B cell (primary cell): ENCODE measurements around the gene ITGB2. TPM values are rescaled to one million over a fixed set of nuclear protein-coding genes. Genes with fewer than 3 reads are reported as not detected.

Source experiments
- ATAC-seq: fragments of 200-7000 bp; cut with Tn5 transposase; one replicate; pipeline ENCODE4 v1.10.0; 2021; ENCODE audit warnings: low read depth, mild to moderate bottlenecking, moderate number of reproducible peaks, moderate library complexity
- CTCF ChIA-PET: fragments of 350-600 bp; sonication (Branson Sonifier 250); formaldehyde crosslinking; loops from one replicate; lab custom pipeline; 2021; ENCODE audit warnings: antibody characterized with exemption, inconsistent platforms; lab: Charles Lee
- POLR2A ChIA-PET: fragments of 350-600 bp; sonication (Branson Sonifier 250); formaldehyde crosslinking; loops from one replicate; lab custom pipeline; 2021; ENCODE audit warnings: antibody characterized with exemption; lab: Charles Lee
- DNase-seq: peaks from one replicate; pipeline ENCODE4 v3.0.0; 2013
- H2AFZ ChIP-seq: 2 replicates; pipeline ENCODE4 v1.6.1; 2012; ENCODE audit warnings: mild to moderate bottlenecking, low read depth, low read length; ENCODE audit not compliant: insufficient read depth, poor library complexity, severe bottlenecking
- H3K27ac ChIP-seq, 2 donors: 1 replicate in 1 of 2; 2 replicates in 1 of 2; pipeline ENCODE4 v1.5.1; 2012 to 2013; ENCODE audit warnings: low read length in 2 of 2, mild to moderate bottlenecking in 2 of 2, moderate library complexity in 1 of 2
- H3K27me3 ChIP-seq, 4 experiments: fragments of 200-600 bp in 1 of 4; sonication (generic) in 1 of 4; replicated peaks in 1 of 4; 1 replicate in 2 of 4; 2 replicates in 2 of 4; pipeline versions ENCODE4 v1.6.1 to v1.7.0; 2013 to 2016; ENCODE audit warnings: low read length in 3 of 4, mild to moderate bottlenecking in 2 of 4, mixed read lengths in 1 of 4, moderate library complexity in 1 of 4; ENCODE audit not compliant: insufficient read depth in 4 of 4, control insufficient read depth in 3 of 4; ENCODE audit errors: control extremely low read depth in 1 of 4
- H3K36me3 ChIP-seq, 2 experiments: replicated peaks in 1 of 2; 1 replicate in 1 of 2; 2 replicates in 1 of 2; pipeline versions ENCODE4 v1.6.1 to v1.7.1; 2013; ENCODE audit warnings: low read length in 1 of 2; ENCODE audit not compliant: insufficient read depth in 2 of 2, control insufficient read depth in 1 of 2; ENCODE audit errors: control extremely low read depth in 1 of 2, extremely low read depth in 1 of 2
- H3K4me1 ChIP-seq, 2 donors: fragments of 200-600 bp in 1 of 2; sonication (generic) in 1 of 2; 1 replicate in 1 of 2; 2 replicates in 1 of 2; pipeline versions ENCODE4 v1.5.1 to v1.6.1; 2013 to 2017; ENCODE audit warnings: low read length in 2 of 2; ENCODE audit not compliant: control insufficient read depth in 2 of 2, insufficient read depth in 2 of 2
- H3K4me2 ChIP-seq: replicated peaks from 2 replicates; pipeline ENCODE3; 2012; ENCODE audit warnings: mild to moderate bottlenecking, low read depth, low read length; ENCODE audit not compliant: poor library complexity, severe bottlenecking
- H3K4me3 ChIP-seq, 5 experiments: fragments of 200-600 bp in 1 of 5; sonication (generic) in 1 of 5; 1 replicate in 3 of 5; 2 replicates in 2 of 5; pipeline versions ENCODE4 v1.5.1 to v1.7.0; 2011 to 2016; ENCODE audit warnings: low read length in 4 of 5, mild to moderate bottlenecking in 4 of 5, low read depth in 2 of 5, control low read depth in 1 of 5, moderate library complexity in 1 of 5; ENCODE audit not compliant: insufficient read depth in 1 of 5; ENCODE audit errors: control extremely low read depth in 1 of 5, extremely low read depth in 1 of 5
- H3K79me2 ChIP-seq: fragments of 200-600 bp; sonication (generic); one replicate; pipeline ENCODE4 v1.6.0; 2016; ENCODE audit warnings: low read length; ENCODE audit not compliant: control insufficient read depth, insufficient read depth
- H3K9ac ChIP-seq: fragments of 200-600 bp; sonication (generic); 2 replicates; pipeline ENCODE4 v1.6.1; 2017; ENCODE audit warnings: mild to moderate bottlenecking, low read length, moderate library complexity
- H3K9me3 ChIP-seq, 3 donors: one replicate each; pipeline versions ENCODE4 v1.6.1 to v1.7.1; 2013; ENCODE audit warnings: low read length in 2 of 3; ENCODE audit not compliant: control insufficient read depth in 2 of 3, insufficient read depth in 1 of 3; ENCODE audit errors: control extremely low read depth in 1 of 3
- H4K20me1 ChIP-seq: 2 replicates; pipeline ENCODE4 v1.6.0; 2012; ENCODE audit warnings: mild to moderate bottlenecking, low read length; ENCODE audit not compliant: insufficient read depth, control insufficient read depth, poor library complexity, severe bottlenecking
- H3K27ac Mint-ChIP-seq: one replicate; pipeline ENCODE4 v1.8.0; 2021; ENCODE audit warnings: mixed read lengths
- H3K27me3 Mint-ChIP-seq: one replicate; pipeline ENCODE4 v1.8.0; 2021; ENCODE audit warnings: mixed read lengths
- H3K4me1 Mint-ChIP-seq: one replicate; pipeline ENCODE4 v1.8.0; 2021; ENCODE audit warnings: mixed read lengths
- H3K4me3 Mint-ChIP-seq: one replicate; pipeline ENCODE4 v1.8.0; 2021; ENCODE audit warnings: mixed read lengths
- H3K9me3 Mint-ChIP-seq: one replicate; pipeline ENCODE4 v1.8.0; 2022; ENCODE audit warnings: mixed read lengths; ENCODE audit not compliant: insufficient read depth
- EZH2 ChIP-seq: IDR thresholded peaks from 2 replicates; pipeline ENCODE4 v1.6.1; 2012; ENCODE audit warnings: borderline replicate concordance, low read depth, mild to moderate bottlenecking, moderate library complexity, low read length; ENCODE audit not compliant: insufficient read depth, poor library complexity, severe bottlenecking
- WGBS: methylation state at CpG from one replicate; pipeline ENCODE4 v1.1.5; 2013; ENCODE audit warnings: missing lambda C conversion rate; ENCODE audit not compliant: insufficient coverage; 5-methylcytosine and 5-hydroxymethylcytosine counted together
- intact Hi-C: fragments of 100-400 bp; cut with micrococcal nuclease; formaldehyde crosslinking; loops from one replicate; pipeline ENCODE4 v1.10.0; 2022
- polyA plus RNA-seq: library from polyadenylated mRNA; depleted of rRNA; stranded (reverse); fragments of >200 nt; gene quantifications from 2 replicates; pipeline ENCODE4 v1.2.3, GENCODE V29; 2012
- total RNA-seq, 2 donors: library from RNA; stranded (reverse); fragments of 120-200 nt in 1 of 2; gene quantifications; 1 replicate in 1 of 2; 2 replicates in 1 of 2; pipeline versions ENCODE4 v1.2.3 to v1.2.4, GENCODE V29; 2013 to 2022
- TF ChIP-seq, protein P1 (sequence below): fragments of 200-600 bp; IDR thresholded peaks from one replicate; pipeline ENCODE4 v1.8.0; 2022; ENCODE audit warnings: antibody characterized with exemption, mild to moderate bottlenecking

The ITGB2 gene
- total and polyA plus RNA-seq, 2 donors (not counting 1 experiment from before 2014, with no cell fraction given): 102 to 368 TPM

DNA sequence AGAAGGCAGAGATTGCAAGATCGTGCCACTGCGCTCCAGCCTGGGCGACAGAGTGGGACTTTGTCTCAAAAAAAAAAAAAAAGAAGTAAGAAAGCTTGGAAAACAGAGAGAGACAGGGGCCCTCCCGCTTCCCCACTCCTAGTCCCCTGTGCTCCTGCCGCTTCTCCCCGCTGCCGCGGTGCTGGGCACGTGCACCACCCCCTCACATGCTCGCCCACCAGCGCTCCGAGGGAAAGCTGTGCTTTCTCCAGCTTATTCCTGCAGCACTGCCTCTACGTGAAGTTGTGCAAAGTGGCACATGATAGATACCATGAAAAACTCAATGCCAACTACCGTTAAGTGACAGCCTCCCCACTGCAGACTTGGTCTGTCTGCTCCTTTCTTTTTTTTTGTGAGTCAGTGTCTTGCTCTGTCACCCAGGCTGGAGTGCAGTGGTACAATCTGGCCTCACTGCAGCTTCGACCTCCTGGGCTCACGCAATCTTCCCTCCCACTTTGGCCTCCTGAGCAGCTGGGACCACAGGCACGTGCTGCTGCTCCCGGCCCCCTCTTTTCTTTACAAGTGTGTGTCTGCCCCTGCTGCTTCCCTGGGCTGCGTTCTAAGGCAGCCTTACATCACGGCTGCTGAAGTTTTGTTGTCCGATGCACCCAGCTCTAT, 34.6 kb upstream of the ITGB2 start:
- Histone ChIP-seq H4K20me1 (peaks cover 83% of the 10 kb centered on the region), H2AFZ (no peak overlapping the region), H3K4me1 (peaks cover 9 to 19% of the 10 kb centered on the region in 2 donors), H3K9ac (no peak overlapping the region), H3K27me3 (no peaks in the 10 kb centered on the region), H3K9me3 (no peaks in the 10 kb centered on the region), H3K27ac (no peak overlapping the region), H3K4me2 (no peak overlapping the region), H3K4me3 (no peak overlapping the region), H3K36me3 (peaks cover 0 to 43% of the 10 kb centered on the region in 2 experiments), H3K79me2 (peaks cover 84% of the 10 kb centered on the region)
- ATAC-seq (no peak), DNase-seq (no peak)
- ChIA-PET CTCF (interaction anchor here (1.2 to 16.3 kb wide), 3 partner anchors 23 to 184 kb away, joined by 3 to 423 read pairs (median 355); no protein-coding TSS in a partner anchor), POLR2A (no interaction called here)
- TF ChIP-seq, protein P1, sequence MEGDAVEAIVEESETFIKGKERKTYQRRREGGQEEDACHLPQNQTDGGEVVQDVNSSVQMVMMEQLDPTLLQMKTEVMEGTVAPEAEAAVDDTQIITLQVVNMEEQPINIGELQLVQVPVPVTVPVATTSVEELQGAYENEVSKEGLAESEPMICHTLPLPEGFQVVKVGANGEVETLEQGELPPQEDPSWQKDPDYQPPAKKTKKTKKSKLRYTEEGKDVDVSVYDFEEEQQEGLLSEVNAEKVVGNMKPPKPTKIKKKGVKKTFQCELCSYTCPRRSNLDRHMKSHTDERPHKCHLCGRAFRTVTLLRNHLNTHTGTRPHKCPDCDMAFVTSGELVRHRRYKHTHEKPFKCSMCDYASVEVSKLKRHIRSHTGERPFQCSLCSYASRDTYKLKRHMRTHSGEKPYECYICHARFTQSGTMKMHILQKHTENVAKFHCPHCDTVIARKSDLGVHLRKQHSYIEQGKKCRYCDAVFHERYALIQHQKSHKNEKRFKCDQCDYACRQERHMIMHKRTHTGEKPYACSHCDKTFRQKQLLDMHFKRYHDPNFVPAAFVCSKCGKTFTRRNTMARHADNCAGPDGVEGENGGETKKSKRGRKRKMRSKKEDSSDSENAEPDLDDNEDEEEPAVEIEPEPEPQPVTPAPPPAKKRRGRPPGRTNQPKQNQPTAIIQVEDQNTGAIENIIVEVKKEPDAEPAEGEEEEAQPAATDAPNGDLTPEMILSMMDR: no peak
- no peak for TF ChIP-seq EZH2
- no peaks in the 10 kb centered on the region for H3K9me3 Mint-ChIP-seq
- H3K4me1 Mint-ChIP-seq: peaks cover 20% of the 10 kb centered on the region
- H3K27ac Mint-ChIP-seq: no peak overlapping the region
- no peaks in the 10 kb centered on the region for H3K27me3 Mint-ChIP-seq
- WGBS: 94% methylated on average over 18 of the region's 21 CpGs
- intact Hi-C loops: no loop called here
- no peak overlapping the region for H3K4me3 Mint-ChIP-seq

DNA sequence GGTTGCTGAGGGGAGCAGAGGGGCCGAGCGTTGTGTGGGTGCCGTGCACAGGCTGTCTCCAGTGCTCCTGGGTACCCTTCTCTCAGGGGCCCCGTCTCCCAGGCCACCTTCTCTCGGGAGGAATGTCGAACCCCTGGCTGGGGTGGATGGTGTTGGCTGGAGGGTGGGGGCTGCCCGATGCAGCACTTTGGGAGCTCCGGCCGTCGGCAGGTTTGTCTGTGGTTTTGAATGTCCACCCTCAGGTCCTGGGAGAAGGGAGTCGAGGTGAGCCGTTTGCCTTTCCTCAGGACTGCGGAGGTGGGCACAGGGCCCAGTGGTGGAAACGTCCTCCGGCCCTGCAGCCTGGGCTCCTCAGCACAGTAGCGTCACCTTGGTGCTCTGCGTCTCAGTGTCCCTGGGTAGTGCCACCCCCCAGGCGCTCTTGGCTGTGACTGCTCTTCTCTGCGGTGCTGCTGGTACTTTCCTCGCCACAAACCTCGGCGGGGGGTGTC, 33.6 kb upstream of the ITGB2 start:
- H3K4me2 ChIP-seq: no peak overlapping the region
- ChIA-PET CTCF (interaction anchor here (14.7 to 16.3 kb wide), 2 partner anchors 174 to 185 kb away, joined by 355 to 423 read pairs; no protein-coding TSS in a partner anchor), POLR2A (no interaction called here)
- no peak overlapping the region for H3K27ac Mint-ChIP-seq
- H2AFZ ChIP-seq: no peak overlapping the region
- intact Hi-C loops: no loop called here
- no peaks in the 10 kb centered on the region for H3K27me3 ChIP-seq
- peaks cover 83% of the 10 kb centered on the region for H4K20me1 ChIP-seq
- no peak overlapping the region for H3K9ac ChIP-seq
- no peak overlapping the region for H3K27ac ChIP-seq
- ATAC-seq (no peak), DNase-seq (no peak)
- H3K9me3 ChIP-seq: no peaks in the 10 kb centered on the region
- 99% methylated on average over 21 of the region's 22 CpGs for WGBS
- no peaks in the 10 kb centered on the region for H3K27me3 Mint-ChIP-seq
- no peaks in the 10 kb centered on the region for H3K9me3 Mint-ChIP-seq
- peaks cover 24% of the 10 kb centered on the region for H3K4me1 Mint-ChIP-seq
- no peak overlapping the region for H3K4me3 Mint-ChIP-seq
- peaks cover 13 to 28% of the 10 kb centered on the region in 2 donors for H3K4me1 ChIP-seq
- H3K4me3 ChIP-seq: no peak overlapping the region
- H3K79me2 ChIP-seq: peaks cover 89% of the 10 kb centered on the region
- peaks cover 0 to 36% of the 10 kb centered on the region in 2 experiments for H3K36me3 ChIP-seq
- TF ChIP-seq, protein P1: no peak
- no peak for TF ChIP-seq EZH2
